NCI-H748 treated with DMSO at 0.1 percent for 48 hours (cell line): ENCODE data around the gene AMPD3.

ENCODE experiments used
- DNase-seq: peaks from one replicate; lab custom pipeline; 2025; lab: John Stamatoyannopoulos, UW

AMPD3 gene

DNA sequence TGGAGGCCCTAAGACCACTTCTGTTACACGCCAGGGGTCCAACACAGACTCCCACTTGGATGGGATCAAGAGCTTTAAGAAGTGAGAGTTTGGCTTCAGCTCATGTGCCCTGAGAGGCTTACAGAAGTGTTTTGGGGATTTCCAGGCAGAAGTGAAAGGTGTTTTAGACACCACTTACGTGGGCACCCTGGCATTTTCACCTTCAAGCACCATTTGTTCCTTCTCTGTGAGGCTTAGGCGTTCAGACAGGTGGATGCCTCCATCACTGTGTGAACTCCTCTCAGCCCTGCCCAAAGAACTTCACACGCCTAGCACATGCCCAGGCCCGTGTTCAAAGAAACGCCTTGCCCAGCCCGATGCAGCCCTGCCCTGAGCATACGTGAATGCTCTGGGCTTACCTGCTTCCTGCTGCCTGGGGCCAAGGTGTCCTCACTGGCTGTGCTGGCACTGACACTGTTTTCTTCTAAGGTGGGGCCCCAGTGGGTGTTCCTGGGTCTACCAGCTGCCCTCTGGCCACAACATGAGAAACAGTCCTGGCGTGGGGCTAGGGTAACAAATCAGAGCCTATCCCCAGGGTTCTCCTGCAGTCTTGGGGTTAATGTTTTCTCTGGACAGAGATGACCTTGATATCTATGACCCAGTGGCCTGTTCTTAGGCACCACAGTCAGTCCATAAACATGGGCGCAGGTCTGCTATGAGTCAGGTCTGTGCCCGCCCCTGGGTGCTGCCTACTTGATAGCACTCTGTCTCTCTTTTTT lies 34.0 kb downstream of the AMPD3 start:
- DNase-seq: no peak

DNA sequence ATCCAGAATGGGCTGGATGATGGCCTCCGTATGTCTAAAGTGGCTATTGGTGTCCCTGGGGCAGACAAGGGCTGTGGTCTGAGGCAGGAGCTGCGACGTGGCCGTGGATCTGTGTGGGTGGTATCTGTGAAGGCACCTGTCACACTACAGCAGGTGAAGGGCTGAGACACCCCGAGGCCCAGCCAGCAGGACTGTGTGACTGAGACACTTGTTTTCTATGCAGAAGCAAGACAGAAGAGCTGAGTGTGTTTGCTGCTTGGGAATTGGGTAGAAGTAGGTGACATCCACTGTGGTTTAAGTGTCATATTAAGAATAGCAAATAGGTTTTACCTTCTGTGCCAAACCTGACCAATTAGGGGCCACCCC lies 35.0 kb downstream of the AMPD3 start:
- no peak for DNase-seq

GRCh38 chr11:10490398-10491241 lies 35.6 kb downstream of the AMPD3 start:
- no peak for DNase-seq

DNA sequence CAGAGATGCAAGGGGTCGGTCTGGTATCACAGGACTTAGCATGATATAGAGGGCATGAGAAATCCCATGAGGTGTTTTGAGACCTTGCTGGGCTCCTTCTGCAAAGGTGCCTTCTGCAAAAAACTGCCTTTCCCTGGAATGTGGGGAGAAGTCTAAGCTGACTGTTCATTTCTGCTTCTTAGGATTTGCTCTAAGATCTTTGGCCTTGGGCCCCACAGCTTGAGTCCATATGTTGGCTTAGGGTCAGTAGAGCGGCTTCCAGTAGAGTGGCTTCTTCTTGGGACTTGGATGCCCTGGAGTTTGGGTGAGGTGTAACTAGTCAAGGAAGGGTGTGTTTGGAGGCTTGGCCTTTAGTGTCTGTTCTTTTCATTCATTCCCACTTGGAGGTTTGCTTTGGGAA lies 37.0 kb downstream of the AMPD3 start:
- DNase-seq: no peak

DNA sequence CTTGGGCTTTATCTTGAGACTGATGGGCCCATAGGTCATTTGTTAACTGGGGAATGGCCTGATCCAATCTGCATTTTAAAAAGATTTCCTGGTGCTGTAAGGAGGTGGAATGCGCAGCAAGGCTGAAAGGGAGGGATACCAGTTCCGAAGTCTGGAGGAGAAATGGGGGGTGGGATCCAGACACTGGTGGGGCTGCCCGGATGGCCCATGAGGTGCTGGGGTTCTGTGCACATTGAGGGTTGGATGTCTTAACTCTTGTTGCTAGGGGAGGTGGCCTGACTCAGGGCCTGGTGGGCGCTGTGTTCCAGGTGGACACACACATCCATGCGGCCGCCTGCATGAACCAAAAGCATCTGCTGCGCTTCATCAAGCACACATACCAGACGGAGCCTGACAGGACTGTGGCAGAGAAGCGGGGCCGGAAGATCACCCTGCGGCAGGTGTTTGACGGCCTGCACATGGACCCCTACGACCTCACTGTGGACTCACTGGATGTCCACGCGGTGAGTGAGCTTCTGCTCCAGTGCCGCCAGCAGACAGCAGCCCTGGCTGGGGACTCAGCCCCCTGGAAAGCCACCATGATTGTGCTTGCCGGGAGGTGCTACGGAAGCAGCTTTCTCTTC lies 38.1 kb downstream of the AMPD3 start:
- no peak for DNase-seq

GRCh38 chr11:10494636-10495463 lies 39.8 kb downstream of the AMPD3 start:
- no peak for DNase-seq

- no peak for DNase-seq
Measured at GRCh38 chr11:10495464-10495786, 40.4 kb downstream of the AMPD3 start.

DNA sequence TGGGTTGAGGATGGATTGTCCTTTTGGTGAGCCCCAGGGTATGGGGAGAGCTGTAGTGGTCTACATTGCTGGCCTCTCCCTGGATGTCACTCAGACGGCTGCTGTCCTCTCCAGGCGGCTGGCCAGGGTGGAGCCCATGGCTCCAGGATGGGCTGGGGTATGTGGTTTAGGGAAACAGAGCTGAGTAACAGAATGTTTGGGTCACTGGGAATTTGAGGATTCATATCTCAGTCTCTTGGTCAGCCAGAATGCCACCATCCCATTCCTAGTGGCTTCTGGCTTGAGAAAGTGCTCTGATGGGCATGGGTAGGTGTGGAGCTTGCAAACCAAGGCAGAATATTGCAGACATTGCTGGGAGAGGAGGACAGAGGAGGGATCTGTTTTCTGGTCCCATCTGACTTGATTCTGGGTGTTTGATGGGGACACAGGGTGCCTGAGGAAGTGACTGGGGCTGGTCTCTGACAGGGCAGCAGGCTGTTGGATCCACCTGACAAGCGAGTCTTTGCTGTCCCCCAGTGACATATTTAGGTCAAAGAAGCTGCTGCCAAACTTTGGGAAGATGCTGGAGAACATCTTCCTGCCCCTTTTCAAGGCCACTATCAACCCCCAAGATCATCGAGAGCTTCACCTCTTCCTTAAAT lies 41.4 kb downstream of the AMPD3 start:
- DNase-seq: no peak

DNA sequence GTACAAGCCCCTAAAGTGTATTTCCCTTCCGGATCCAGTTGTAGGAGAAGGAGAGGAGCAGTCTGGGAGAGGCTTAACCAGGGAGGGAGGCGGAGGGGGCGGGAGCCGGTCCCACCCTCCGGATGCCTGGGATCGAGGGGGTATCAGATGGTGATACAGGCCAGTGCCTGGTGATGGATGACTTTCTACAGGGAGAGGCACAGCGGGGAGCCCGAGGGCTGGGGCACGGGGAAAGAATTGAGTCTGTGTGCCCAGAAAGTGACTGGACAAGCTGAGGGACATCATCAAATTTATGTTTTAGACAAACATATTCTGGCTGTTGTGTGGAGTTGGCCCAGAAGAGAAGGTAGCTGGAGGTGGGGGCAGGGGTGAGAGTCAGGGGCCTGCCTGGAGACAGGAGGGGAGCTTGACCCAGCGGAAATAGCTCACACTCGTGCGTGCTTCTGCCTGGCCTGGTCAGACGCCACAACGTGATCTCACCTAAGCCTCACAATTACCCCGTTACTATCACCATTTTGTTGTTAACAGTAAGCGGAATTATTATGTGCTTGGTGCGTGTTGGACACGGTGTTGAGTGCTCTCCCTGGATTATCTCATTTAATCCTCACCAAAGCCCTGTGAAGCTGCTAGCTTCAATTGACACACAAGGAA lies 42.4 kb downstream of the AMPD3 start:
- DNase-seq: no peak

DNA sequence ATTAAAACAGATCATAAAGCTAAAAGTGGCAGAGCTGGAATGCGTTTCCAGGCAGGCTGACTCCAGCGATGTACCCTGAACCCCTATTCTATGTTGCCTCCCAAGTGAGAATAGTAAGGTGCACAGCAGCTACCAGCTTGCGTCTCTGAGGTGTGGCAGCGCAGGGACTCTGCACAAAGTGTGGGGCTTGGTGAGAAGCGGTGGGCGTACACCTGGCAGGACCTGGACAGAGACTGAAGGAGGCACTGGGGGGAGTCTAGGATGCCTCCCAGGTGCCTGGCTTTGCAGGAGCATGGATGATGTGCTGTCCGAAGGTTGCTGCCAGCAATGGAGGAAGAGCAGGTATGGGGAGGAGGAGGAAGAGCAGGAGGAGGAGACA lies 42.9 kb downstream of the AMPD3 start:
- no peak for DNase-seq

- no peak for DNase-seq
Measured at GRCh38 chr11:10498426-10499250, 43.6 kb downstream of the AMPD3 start.

GRCh38 chr11:10499452-10499851 lies 44.4 kb downstream of the AMPD3 start:
- no peak for DNase-seq

GRCh38 chr11:10499874-10500601 lies 45.0 kb downstream of the AMPD3 start:
- no peak for DNase-seq

DNA sequence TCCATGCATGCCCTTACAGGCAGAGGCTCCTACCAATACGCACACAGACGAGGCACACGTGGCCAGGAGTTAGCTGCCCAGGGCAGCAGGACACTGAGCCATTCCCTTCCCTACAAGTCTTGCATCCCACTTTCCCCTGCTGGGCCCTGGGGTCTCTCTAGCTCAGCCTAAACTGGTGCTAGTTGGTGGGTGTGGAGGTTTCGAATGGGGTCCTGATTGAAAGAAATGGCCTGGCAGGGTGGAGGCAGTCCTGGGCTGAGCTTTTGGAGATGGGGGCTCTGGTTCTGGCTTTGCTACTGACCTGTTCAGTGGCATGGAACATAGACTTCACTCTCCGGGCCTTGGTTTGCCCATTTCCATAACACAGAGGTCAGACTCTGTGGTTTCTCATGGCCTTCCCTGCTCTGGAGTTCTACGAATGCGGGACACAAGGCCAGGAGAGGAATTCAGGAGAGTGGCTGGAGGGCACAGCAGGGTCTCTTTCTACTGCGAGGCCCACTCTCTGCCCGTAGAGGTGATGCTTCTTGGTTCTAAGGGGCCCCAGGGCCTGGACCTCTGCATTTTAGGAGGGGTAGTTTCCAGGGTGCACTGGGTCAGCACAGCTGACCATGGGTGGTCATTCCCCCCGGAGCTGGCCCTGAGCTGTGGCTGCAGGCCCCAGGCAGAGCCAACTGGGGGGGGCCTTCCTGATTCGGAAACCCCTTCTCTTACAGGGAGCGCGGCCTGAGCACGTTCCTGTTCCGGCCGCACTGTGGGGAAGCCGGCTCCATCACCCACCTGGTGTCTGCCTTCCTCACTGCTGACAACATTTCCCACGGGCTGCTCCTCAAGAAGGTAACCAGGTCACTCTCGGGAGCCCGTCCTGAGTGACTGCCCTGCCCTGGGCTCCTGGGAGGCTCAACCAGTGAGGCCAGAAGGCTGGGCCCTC lies 46.0 kb downstream of the AMPD3 start:
- DNase-seq: no peak

- DNase-seq: no peak
Measured at GRCh38 chr11:10502065-10502680, 47.1 kb downstream of the AMPD3 start.

- DNase-seq: no peak
Measured at GRCh38 chr11:10502770-10503169, 47.7 kb downstream of the AMPD3 start.

GRCh38 chr11:10503221-10503620 lies 48.2 kb downstream of the AMPD3 start:
- no peak for DNase-seq
